Measurements from ENCODE around the gene KRTAP16-1. TPM values are rescaled to one million over a fixed set of nuclear protein-coding genes. Genes with fewer than 3 reads are reported as not detected.

Gene KRTAP16-1
- total and polyA plus RNA-seq, 2 donors (not counting 3 experiments of a cell fraction or from before 2014, with no cell fraction given), result not detected

DNA sequence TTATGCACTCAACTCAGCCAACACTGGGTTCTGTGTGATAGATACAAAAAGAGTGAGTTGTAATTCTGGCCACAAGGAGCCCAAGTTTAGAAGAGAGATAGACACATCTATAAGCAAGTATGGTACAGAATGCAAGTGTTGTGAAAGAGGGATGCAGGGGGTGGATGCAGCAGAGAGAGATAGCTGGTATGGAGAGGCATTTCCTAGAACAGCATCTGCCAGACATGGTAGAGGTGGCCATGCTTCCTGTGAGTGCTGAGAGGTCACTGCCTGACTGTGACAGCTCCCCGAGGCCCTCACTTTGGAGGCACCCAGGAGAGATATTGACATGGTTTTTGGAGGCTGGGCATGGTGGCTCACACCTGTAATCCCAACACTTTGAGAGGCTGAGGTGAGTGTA lies 2.0 kb upstream of the KRTAP16-1 start:
- Histone ChIP-seq H3K27ac (ENCODE audit: insufficient read depth, low read depth, low read length) (no peak overlapping the region), H3K9ac (replicated peaks; ENCODE audit: extremely low read depth, insufficient read depth, low read length) (no peak overlapping the region), H3K4me3 (replicated peaks in 1 of 3; ENCODE audit: insufficient read depth in 1 of 3, low read depth in 1 of 3, low read length in 3 of 3) (no peak overlapping the region), H3K4me1 (ENCODE audit: control insufficient read depth, extremely low read depth, insufficient read depth, low read length) (no peaks in the 10 kb centered on the region), H3K4me2 (ENCODE audit: insufficient read depth, low read length) (no peak overlapping the region), H3K79me2 (ENCODE audit: control insufficient read depth, insufficient read depth, low read length) (no peaks in the 10 kb centered on the region), H3K27me3 (ENCODE audit: control insufficient read depth in 2 of 2, insufficient read depth in 2 of 2, low read length in 2 of 2) (no peaks in the 10 kb centered on the region), H3K9me3 (replicated peaks; ENCODE audit: control insufficient read depth, insufficient read depth, low read length) (no peaks in the 10 kb centered on the region), H2AFZ (ENCODE audit: low read depth, low read length) (no peak overlapping the region), H4K20me1 (replicated peaks; ENCODE audit: control insufficient read depth, extremely low read depth, insufficient read depth, low read length) (no peaks in the 10 kb centered on the region), H3K9me1 (replicated peaks; ENCODE audit: control insufficient read depth, extremely low read depth, insufficient read depth, low read length) (no peaks in the 10 kb centered on the region), H3K36me3 (ENCODE audit: control insufficient read depth in 2 of 2, extremely low read depth in 1 of 2, insufficient read depth in 2 of 2, low read length in 2 of 2) (no peaks in the 10 kb centered on the region)
- DNase-seq (ENCODE audit: low read depth, low spot score) (no peak), FAIRE-seq (no peak)
- intact Hi-C loops (cut with micrococcal nuclease), result no loop called here
- dilution Hi-C loops (cut with MboI; ENCODE audit: extremely low pct_ligation_motif_present, low sequenced_read_pairs), result no loop called here
- BruUV-seq (replicated peaks), result no TSS peak
- POLR2A ChIA-PET, result no interaction called here
- CTCF ChIA-PET, result no interaction called here
- TF ChIP-seq GATA2 (IDR thresholded peaks at IDR 0.05; ENCODE audit: insufficient read depth, insufficient read length, low read depth, low read length), result no peak
- TF ChIP-seq, protein P1, sequence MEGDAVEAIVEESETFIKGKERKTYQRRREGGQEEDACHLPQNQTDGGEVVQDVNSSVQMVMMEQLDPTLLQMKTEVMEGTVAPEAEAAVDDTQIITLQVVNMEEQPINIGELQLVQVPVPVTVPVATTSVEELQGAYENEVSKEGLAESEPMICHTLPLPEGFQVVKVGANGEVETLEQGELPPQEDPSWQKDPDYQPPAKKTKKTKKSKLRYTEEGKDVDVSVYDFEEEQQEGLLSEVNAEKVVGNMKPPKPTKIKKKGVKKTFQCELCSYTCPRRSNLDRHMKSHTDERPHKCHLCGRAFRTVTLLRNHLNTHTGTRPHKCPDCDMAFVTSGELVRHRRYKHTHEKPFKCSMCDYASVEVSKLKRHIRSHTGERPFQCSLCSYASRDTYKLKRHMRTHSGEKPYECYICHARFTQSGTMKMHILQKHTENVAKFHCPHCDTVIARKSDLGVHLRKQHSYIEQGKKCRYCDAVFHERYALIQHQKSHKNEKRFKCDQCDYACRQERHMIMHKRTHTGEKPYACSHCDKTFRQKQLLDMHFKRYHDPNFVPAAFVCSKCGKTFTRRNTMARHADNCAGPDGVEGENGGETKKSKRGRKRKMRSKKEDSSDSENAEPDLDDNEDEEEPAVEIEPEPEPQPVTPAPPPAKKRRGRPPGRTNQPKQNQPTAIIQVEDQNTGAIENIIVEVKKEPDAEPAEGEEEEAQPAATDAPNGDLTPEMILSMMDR (IDR thresholded peaks at IDR 0.05; ENCODE audit: extremely low read depth in 1 of 2, insufficient read depth in 1 of 2, low read depth in 1 of 2, low read length in 2 of 2), result no peak
- TF ChIP-seq FOS (IDR thresholded peaks at IDR 0.05; ENCODE audit: borderline replicate concordance, insufficient read depth, low read length), result no peak
- TF ChIP-seq EZH2 (IDR thresholded peaks at IDR 0.05; ENCODE audit: borderline replicate concordance, low read depth, low read length, severe bottlenecking), result no peak
- TF ChIP-seq, protein P2, sequence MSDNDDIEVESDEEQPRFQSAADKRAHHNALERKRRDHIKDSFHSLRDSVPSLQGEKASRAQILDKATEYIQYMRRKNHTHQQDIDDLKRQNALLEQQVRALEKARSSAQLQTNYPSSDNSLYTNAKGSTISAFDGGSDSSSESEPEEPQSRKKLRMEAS (IDR thresholded peaks at IDR 0.05; ENCODE audit: insufficient read depth, insufficient read length), result no peak

Measured in endothelial cell of umbilical vein (primary cell).